SK-N-SH treated with all-trans-retinoic acid at 6 μM for 48 hours (cell line): ENCODE measurements around the gene SPON1.
A peak's percentile ranks its signal among the peaks of the same experiment; 100 is the strongest.

Source experiments
- ARNTL ChIP-seq: fragments of 450-650 bp; formaldehyde crosslinking; IDR thresholded peaks from 2 replicates; pipeline ENCODE4 v1.5.0; 2020; ENCODE audit warnings: low read depth, mild to moderate bottlenecking, moderate library complexity, borderline replicate concordance
- ESRRG ChIP-seq: fragments of 250-450 bp; sonication (Bioruptor Pico); IDR thresholded peaks from 2 replicates; pipeline ENCODE4 v1.6.1; 2021; ENCODE audit warnings: mild to moderate bottlenecking
- GLIS3 ChIP-seq: fragments of 250-450 bp; sonication (Bioruptor Pico); IDR thresholded peaks from 2 replicates; pipeline ENCODE4 v1.5.0; 2020; ENCODE audit warnings: mild to moderate bottlenecking, moderate library complexity
- ISL1 ChIP-seq: fragments of 250-450 bp; sonication (Bioruptor Pico); IDR thresholded peaks from 2 replicates; pipeline ENCODE4 v2.1.2; 2022; ENCODE audit warnings: mild to moderate bottlenecking, moderate library complexity
- OSR1 ChIP-seq: fragments of 250-450 bp; sonication (Bioruptor Pico); IDR thresholded peaks from 2 replicates; pipeline ENCODE4 v1.8.0; 2022; ENCODE audit warnings: moderate library complexity, mild to moderate bottlenecking, inconsistent platforms
- SNAI2 ChIP-seq: fragments of 250-450 bp; sonication (Bioruptor Pico); IDR thresholded peaks from 2 replicates; pipeline ENCODE4 v1.5.0; 2020; ENCODE audit warnings: mild to moderate bottlenecking, moderate library complexity
- TOX ChIP-seq: fragments of 250-450 bp; sonication (Bioruptor Pico); IDR thresholded peaks from 2 replicates; pipeline ENCODE4 v1.8.0; 2021; ENCODE audit warnings: mild to moderate bottlenecking, moderate library complexity, borderline replicate concordance
- ZC3H10 ChIP-seq: fragments of 250-450 bp; sonication (Bioruptor Pico); IDR thresholded peaks from 2 replicates; pipeline ENCODE4 v1.5.1; 2021; ENCODE audit warnings: mild to moderate bottlenecking, moderate library complexity
- ZFP3 ChIP-seq: fragments of 250-450 bp; sonication (Bioruptor Pico); IDR thresholded peaks from 2 replicates; pipeline ENCODE4 v1.5.0; 2020; ENCODE audit warnings: mild to moderate bottlenecking, moderate library complexity
- ZFP30 ChIP-seq: fragments of 450-650 bp; formaldehyde crosslinking; IDR thresholded peaks from 2 replicates; pipeline ENCODE4 v1.5.0; 2022; ENCODE audit warnings: mild to moderate bottlenecking, moderate library complexity
- TF ChIP-seq, protein P1 (sequence below): fragments of 250-450 bp; sonication (Bioruptor Pico); IDR thresholded peaks from 2 replicates; pipeline ENCODE4 v1.8.0; 2021; ENCODE audit warnings: low read depth, mild to moderate bottlenecking, moderate library complexity, borderline replicate concordance
- TF ChIP-seq, protein P2 (sequence below): fragments of 250-450 bp; sonication (Bioruptor Pico); IDR thresholded peaks from 2 replicates; pipeline ENCODE4 v1.8.0; 2020; ENCODE audit warnings: mild to moderate bottlenecking, moderate library complexity, borderline replicate concordance
- TF ChIP-seq, protein P3 (sequence below): fragments of 250-450 bp; sonication (Bioruptor Pico); IDR thresholded peaks from 2 replicates; pipeline ENCODE4 v1.5.1; 2020; ENCODE audit warnings: low read depth, mild to moderate bottlenecking, moderate library complexity

DNA sequence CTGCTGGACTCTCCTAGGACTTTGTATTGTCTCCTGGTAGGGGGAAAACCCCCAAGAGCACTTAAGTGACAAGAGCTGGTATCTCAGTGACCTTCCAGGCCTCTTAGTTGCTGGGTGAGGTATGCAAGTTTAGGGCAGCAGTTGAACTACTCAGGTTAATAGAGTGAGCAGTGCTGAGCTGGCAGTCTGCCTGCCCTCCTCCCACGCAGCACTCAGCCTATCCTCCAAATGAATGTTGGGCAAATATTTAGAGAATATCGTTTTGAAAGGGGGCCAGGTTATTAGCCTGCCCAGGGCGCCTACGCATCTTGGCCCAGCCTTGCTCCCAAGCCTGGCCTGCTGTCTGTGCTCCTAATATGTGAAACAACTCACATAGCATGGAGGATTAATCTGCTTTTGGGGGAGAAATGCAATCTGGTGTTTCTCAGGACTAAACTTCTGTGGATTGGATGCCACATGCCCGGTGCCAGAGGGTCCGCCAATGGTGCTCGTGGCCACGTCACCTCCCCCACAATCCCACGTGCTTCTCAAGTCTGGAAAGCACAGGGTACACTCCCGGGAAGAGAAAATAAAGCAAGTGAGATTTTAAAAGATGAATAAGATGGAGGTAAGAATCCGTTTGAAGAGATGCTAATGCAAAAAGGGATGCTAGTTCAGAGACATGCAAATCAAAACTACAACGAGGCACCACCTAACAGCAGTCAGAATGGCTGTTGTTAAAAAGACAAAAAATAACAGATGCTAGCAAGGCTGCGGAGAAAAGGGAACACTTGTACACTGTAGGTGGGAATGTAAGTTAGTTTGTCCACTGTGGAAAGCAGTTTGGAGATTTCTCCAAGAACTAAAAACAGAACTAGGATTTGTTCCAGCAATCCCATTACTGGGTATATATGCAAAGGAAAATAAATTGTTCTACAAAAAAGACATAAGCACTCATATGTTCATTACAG, 67.7 kb downstream of the SPON1 start:
- TF ChIP-seq ARNTL (CRISPR knock-in tag) (no peak), ZC3H10 (CRISPR knock-in tag) (no peak), SNAI2 (CRISPR knock-in tag) (no peak), ESRRG (no peak), OSR1 (CRISPR knock-in tag) (no peak), ISL1 (CRISPR knock-in tag) (peak; percentile 83), ZFP3 (CRISPR knock-in tag) (no peak), TOX (CRISPR knock-in tag) (no peak), ZFP30 (no peak), GLIS3 (CRISPR knock-in tag) (no peak)
- TF ChIP-seq, protein P1, sequence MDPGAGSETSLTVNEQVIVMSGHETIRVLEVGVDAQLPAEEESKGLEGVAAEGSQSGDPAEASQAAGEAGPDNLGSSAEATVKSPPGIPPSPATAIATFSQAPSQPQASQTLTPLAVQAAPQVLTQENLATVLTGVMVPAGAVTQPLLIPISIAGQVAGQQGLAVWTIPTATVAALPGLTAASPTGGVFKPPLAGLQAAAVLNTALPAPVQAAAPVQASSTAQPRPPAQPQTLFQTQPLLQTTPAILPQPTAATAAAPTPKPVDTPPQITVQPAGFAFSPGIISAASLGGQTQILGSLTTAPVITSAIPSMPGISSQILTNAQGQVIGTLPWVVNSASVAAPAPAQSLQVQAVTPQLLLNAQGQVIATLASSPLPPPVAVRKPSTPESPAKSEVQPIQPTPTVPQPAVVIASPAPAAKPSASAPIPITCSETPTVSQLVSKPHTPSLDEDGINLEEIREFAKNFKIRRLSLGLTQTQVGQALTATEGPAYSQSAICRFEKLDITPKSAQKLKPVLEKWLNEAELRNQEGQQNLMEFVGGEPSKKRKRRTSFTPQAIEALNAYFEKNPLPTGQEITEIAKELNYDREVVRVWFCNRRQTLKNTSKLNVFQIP = no peak
- TF ChIP-seq, protein P2, sequence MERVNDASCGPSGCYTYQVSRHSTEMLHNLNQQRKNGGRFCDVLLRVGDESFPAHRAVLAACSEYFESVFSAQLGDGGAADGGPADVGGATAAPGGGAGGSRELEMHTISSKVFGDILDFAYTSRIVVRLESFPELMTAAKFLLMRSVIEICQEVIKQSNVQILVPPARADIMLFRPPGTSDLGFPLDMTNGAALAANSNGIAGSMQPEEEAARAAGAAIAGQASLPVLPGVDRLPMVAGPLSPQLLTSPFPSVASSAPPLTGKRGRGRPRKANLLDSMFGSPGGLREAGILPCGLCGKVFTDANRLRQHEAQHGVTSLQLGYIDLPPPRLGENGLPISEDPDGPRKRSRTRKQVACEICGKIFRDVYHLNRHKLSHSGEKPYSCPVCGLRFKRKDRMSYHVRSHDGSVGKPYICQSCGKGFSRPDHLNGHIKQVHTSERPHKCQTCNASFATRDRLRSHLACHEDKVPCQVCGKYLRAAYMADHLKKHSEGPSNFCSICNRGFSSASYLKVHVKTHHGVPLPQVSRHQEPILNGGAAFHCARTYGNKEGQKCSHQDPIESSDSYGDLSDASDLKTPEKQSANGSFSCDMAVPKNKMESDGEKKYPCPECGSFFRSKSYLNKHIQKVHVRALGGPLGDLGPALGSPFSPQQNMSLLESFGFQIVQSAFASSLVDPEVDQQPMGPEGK (CRISPR knock-in tag) = no peak
- TF ChIP-seq, protein P3, sequence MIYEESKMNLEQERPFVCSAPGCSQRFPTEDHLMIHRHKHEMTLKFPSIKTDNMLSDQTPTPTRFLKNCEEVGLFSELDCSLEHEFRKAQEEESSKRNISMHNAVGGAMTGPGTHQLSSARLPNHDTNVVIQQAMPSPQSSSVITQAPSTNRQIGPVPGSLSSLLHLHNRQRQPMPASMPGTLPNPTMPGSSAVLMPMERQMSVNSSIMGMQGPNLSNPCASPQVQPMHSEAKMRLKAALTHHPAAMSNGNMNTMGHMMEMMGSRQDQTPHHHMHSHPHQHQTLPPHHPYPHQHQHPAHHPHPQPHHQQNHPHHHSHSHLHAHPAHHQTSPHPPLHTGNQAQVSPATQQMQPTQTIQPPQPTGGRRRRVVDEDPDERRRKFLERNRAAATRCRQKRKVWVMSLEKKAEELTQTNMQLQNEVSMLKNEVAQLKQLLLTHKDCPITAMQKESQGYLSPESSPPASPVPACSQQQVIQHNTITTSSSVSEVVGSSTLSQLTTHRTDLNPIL (CRISPR knock-in tag) = no peak
